HG03432 (cell line): ENCODE data around the gene FKRP.
"Not testable (repeated sequence)": the region's sequence is repeated elsewhere in the genome, so short reads cannot be mapped to it uniquely, and the experiment has no call there.

Experiments used
- ATAC-seq: cut with Tn5 transposase; IDR thresholded peaks from one replicate; pipeline ENCODE4 v1.9.1; 2021; ENCODE audit warnings: mild to moderate bottlenecking, moderate library complexity; ENCODE audit not compliant: unreplicated experiment

Gene FKRP

DNA sequence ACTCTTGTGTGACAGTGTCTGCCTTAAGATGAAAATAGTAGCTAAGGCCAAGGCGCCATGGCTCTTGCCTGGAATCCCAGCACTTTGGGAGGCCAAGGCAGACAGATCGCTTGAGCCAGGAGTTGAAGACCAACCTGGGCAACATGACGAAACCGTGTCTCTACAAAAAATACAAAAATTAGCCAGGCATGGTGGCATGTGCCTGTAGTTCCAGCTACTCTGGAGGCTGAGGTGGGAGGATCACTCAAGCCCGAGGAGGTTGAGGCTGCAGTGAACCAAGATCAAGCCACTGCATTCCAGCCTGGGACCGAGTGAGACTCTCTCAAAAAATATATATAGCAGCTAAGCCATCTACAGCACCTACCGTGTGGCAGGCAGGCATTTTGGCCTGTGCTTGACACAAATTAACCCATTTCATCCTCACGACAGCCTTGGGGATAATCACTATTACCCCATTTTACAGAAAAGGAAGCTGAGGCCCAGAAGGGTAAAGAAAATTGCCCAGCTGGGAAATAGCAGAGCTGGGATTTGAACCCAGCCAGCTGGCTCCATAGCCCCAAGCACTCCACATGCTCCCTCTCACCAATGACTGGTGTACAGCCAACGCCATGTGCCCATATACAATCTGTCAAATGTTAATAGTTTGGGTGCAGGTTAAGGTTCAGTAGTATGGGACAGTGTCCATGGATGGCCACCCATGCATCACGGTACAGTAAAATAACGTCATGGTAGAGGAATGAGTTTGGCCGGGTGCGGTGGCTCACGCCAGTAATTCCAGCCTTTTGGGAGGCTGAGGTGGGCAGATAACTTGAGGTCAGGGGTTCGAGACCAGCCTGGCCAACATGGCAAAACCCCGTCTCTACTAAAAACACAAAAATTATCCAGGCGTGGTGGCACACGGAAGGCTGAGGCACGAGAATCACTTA, 39.5 kb downstream of the FKRP start:
- ATAC-seq: no peak

DNA sequence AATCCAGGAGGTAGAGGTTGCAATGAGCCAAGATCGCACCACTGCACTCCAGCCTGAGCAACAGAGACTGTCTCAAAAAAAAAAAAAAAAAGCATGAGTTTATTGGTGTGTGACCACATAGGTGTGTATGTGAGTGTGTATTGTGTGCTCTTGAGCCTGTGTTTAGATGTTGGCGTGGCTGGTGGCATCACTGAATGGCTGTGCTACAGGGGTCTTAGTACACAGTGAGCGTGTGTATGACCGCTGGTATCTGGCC, 40.1 kb downstream of the FKRP start:
- no peak for ATAC-seq

DNA sequence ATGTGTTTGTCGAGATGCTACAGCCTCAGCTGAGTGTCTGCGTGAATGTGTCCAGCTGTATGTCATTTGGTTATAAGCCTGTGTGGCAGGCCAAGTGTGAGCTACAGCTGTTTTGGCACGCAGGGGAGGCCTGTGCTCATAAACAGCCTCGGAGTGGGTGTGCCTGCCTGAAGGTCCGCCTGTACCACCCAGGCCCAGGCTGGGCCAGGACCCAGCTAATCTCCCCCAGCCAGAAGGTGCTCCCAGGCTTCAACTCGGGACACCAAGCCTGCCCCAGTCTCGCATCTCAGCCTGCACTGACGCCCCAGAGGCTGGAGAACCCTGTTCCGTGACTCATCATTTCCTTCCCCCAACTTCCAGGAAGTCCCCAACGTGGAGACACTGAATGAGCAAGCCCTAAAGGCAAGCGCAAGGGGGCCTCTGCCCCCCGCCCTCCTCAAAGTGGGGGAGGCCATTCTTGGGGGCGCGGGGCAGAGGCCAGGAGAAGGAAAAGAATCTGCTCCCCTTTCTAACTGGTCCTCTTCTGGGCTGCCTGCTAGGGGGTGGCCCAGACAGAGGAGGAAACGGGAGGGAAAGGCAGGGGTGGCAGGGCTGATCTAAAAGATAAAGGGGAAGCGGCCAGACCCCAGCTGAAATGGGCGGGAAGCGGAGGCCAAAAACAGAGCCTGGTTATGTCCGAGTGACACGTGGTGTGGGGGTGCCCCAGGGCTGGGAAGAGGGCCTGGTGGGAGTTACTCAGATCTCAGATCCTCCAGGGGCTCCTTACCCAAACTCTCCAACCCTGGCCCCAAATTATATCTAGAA, 40.6 kb downstream of the FKRP start:
- ATAC-seq: no peak

DNA sequence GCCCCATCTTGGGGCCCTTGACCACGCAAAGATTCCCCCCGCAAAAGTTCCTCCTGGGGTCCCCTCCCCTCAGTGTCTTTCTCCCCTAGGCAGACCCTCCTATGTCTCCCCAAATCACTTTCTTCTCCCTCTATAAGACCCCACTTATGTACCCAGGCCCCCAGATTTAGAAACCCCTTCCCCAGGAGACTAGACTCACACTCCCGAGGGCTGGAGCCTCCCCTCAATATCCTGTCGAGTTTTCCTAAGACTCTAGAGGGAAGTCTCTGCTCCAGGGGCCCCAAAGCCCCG, 41.1 kb downstream of the FKRP start:
- no peak for ATAC-seq

DNA sequence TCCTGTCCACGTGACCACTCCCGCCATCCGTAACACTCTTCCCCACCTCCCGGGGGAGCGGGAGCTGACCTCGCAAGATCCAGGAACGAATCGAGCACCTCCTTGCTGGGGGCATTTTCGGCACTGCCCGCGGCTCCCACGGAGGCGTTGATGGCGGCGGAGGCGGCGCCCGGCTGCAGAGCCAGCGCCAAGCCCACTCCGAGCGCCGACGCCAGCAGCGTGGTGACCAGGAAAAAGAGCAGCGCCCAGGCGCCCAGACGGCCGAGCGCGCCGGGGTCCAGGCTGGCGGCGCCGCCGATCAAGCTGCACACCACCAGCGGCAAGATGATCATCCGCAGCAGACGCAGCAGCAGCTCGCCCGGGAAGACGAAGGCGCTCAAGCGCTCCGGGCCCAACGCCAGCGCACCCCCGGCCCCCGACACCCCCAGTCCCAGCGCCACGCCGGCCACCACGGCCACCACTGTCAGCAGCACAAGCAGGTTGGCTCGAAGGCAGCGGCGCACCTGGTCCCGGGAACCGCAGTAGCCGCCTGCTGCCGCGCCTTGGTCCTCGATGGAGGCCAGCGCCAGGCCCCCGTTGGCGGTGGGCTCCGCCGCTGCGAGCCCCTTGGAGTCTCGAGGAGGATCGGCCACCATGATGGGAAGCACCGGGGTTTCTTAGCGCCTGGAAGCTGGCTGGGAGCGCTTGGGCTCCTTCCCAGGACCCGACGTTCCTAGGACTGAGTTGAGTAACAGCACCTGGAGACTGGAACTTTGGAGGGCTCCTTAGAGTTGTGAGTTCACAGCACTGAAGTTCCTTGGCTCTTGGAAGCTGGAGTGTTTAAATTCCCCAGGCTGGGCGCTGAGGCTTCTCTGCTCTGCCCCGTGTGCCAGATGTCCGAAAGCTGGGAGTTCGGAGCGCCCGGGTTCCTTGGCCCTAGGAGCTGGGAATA, 41.7 kb downstream of the FKRP start:
- no peak for ATAC-seq

DNA sequence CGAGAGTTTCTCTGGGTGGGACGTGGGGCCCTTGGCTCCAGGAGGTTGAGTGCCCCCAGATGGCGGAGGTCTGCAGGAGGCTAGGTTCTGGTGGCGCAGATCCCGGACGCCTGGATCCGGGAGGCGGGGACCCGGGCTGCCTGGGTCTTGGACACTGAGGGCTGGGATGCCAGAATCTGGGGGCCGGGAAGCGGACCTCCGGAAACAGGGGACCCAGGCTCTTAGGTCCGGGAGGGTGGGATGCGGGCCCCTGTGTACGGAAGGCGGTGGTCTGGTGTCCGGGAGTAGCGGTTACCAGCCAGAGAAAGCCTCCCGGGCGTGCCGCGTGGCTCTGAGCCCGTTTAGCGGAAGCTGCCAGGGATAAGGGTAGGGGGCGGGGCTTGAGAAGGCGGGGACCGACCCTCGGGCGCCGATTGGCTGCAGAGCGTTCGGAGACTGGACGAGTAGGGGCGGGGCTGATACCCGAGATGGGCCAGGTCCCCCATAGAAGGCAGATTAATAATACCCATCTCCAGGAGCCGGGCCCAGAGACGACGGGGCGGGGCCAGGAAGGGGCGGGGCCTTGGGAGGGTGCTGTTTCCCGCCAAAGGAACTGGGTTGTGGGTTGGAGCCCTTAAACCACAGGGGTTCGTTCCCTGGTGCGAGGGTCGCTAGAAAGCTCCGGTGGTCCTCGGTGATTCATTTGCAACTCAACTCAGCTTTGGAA, 42.6 kb downstream of the FKRP start, which contains the start of gene SLC1A5:
SLC1A5 (minus strand) TSS at position 333 of the 706 bp plus-strand sequence. CDS start 629 bp downstream, outside the sequence.
- ATAC-seq: peak; percentile 67

DNA sequence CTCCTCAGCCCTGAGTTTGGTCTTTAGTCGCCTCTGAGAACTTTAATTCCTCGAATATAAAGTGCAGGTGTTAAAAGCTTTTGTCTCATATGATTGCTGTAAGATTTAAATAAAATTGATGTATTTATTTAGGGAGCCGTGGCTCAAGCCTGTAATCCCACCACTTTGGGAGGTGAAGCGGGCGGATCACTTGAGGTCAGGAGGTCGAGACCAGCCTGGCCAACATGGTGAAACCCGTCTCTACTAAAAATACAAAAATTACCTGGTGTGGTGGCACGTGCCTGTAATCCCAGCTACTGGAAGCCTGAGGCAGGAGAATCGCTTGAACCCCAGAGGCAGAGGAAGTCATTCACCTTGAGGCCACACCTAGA, 43.1 kb downstream of the FKRP start:
- ATAC-seq: no peak

DNA sequence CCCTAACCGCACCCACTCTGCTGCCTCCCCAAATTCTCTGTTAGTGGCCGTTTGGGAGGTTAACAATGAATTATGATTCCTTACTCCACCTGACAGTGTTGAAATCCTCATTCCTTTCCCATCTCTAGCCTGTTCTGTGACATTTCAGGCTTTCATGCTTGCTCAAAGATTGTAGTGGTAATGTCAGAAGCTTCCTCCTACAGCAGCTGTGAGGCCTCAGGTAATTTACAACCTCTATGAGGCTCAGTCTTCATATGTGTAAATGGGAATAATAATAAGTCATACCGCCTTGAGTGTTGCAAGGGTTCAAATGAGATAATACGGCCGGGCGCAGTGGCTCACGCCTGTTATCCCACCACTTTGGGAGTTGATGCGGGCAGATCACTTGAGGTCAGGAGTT, 43.5 kb downstream of the FKRP start:
- no peak for ATAC-seq

DNA sequence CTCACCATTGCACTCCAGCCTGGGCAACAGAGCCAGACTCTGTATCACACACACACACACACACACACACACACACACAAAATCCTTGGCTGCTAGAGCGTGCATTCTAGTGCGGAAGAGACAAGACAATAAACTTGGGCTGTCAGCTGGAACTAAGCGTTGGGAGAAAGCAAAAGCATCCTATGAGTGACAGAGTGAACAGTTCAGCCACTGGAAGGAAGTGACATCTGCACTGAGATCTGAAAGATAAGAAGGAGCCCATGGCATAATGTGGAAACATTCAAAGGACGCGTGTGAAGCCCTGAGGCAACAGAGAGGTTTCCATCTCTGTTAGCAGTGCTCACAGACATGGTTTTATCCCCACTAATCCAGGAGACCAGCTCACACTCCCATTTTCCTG, 46.1 kb downstream of the FKRP start:
- ATAC-seq: no peak

DNA sequence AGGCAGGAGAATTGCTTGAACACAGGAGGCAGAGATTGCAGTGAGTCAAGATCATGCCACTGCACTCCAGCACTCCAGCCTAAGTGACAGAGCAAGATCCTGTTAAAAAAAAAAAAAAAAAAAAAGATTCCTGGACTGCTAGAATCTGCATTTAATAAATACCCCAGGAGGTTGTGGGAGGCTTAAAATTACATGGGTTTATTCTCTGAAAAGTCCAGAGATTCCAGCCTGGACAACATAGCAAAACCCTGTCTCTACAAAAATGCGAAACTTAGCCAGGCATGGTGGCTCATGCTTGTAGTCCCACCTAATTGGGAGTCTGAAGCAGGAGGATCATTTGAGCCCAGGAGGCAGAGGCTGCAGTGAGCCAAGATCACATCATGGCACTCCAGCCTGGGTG, 52.0 kb downstream of the FKRP start:
- no peak for ATAC-seq

DNA sequence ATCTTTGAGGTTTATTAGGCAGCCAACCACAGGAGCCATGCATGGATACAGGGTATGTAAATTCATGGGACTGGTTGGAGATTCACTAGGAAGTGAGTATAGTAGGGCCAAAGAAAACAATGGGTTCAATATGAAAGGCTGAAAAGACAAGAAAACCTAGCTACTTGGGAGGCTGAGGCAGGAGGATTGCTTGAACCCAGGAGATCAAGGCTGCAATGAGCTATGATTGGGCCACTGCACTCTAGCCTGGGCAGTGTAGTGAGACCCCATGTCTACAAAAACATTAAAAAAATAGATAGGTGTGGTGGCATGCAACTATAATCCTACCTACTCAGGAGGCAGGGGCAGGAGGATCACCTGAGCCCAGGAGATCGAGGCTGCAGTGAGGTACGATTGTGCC, 52.9 kb downstream of the FKRP start:
- ATAC-seq: no peak

DNA sequence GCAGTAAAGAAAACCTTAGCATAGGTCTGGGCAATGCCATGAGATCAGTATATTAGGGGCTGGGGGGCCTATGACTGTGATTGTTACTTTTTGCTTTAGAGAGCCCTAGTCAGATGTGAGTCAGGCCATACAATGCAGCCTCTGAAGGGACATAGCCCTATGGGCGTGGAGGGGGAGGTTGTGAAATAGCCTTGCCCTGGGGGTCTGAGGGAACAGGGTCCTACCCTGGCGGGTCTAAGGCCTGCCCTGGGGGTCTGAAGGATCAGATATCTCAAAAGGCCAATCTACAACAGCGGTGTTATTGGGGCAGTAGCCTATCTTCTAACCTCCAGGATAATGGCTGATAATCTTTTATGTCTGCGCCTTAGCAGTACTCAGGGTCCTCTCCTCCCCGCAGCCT, 56.3 kb downstream of the FKRP start:
- ATAC-seq: no peak

DNA sequence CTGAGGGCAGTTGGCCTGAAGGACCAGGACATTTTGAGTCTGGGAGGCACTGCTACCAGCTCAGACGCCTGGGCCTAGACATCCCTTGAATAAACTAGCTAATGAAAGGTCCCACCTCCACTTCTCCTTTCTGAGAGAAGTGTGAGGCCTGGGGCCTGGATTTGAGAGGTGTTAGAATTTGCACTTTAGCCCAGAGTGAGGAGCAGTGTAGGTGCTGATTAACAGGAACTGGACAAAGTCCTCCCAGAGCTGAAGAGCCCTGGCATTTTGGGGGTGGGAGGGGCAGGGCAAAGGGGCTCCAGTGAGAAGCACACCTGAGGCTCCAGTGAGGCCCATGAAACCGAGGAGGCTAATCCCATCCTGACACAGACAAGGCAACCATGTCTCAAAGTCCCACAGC, 57.7 kb downstream of the FKRP start:
- ATAC-seq: no peak

DNA sequence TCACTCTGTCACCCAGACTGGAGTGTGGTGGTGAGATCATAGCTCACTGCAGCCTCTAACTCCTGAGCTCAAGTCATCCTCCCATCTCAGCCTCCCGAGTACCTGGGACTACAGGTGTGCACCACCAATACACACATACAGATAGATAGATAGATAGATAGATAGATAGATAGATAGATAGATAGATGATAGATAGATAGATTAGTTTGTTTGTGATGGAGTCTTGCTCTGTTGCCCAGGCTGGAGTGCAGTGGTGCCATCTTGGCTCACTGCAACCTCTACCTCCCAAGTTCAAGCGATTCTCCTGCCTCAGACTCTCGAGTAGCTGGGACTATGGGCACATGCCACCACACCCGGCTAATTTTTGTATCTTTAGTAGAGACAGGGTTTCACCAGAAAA, 58.6 kb downstream of the FKRP start:
- ATAC-seq: not testable (repeated sequence)

DNA sequence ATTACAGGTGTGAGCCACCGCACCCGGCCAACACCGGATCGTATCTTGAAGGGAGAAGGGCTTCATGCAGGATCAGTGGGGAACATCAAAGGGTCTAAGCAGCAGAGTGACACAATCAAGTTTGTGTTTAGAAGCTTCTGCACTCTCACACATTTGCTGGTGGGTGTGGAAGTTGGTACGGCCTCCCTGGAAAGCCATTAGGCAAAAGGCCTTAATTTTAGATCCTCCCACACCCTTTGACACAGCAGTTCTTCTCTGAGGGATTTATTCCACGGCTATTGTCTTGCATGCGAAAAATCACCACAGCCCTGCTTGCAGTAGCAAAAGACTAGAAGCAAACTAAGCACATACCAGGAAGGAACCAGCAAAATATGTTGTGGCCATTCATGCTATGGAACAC, 60.8 kb downstream of the FKRP start:
- ATAC-seq: no peak
